H1 (cell line): ENCODE results near the gene ATP6V0E2. TPM values are rescaled to one million over a fixed set of nuclear protein-coding genes. Genes with fewer than 3 reads are reported as not detected.

ENCODE experiments used
- CTCF ChIA-PET: fragments of 300-600 bp; sonication (Branson Sonifier 250); formaldehyde crosslinking; loops from one replicate; lab custom pipeline; 2021; ENCODE audit not compliant: partially characterized antibody; lab: Charles Lee
- POLR2A ChIA-PET: fragments of 300-600 bp; sonication (Branson Sonifier 250); formaldehyde crosslinking; loops from one replicate; lab custom pipeline; 2021; ENCODE audit warnings: inconsistent platforms; ENCODE audit not compliant: partially characterized antibody; lab: Charles Lee
- DNase-seq, 2 experiments: peaks; one replicate each; pipeline versions ENCODE4 v3.0.0 to v3.0.0-alpha.2; 2010 to 2022; ENCODE audit warnings: low spot score in 2 of 2, low read depth in 1 of 2, mixed read lengths in 1 of 2
- FAIRE-seq: peaks from 2 replicates; lab custom pipeline; 2011; peaks lifted over from hg19 to GRCh38; lab: Jason Lieb, UNC
- H2AFZ ChIP-seq: 2 replicates; pipeline ENCODE4 v1.8.1; 2012; ENCODE audit warnings: low read length, inconsistent platforms
- H2AK5ac ChIP-seq: 2 replicates; pipeline ENCODE4 v1.6.1; 2013; ENCODE audit warnings: low read depth, low read length
- H2BK120ac ChIP-seq: replicated peaks from 2 replicates; pipeline ENCODE3; 2013; ENCODE audit warnings: low read depth, low read length, inconsistent platforms
- H2BK12ac ChIP-seq: 2 replicates; pipeline ENCODE4 v1.6.1; 2013; ENCODE audit warnings: low read depth, low read length
- H2BK15ac ChIP-seq: 2 replicates; pipeline ENCODE4 v1.6.1; 2013; ENCODE audit warnings: low read length
- H2BK20ac ChIP-seq: 2 replicates; pipeline ENCODE4 v1.6.1; 2013; ENCODE audit warnings: low read length
- H2BK5ac ChIP-seq: 2 replicates; pipeline ENCODE4 v1.6.1; 2013; ENCODE audit warnings: low read depth, low read length
- H3K14ac ChIP-seq: 2 replicates; pipeline ENCODE4 v1.6.1; 2013; ENCODE audit warnings: inconsistent platforms; ENCODE audit not compliant: insufficient read length
- H3K18ac ChIP-seq: 2 replicates; pipeline ENCODE4 v1.6.1; 2013; ENCODE audit warnings: low read length; ENCODE audit errors: extremely low read depth
- H3K23ac ChIP-seq: 2 replicates; pipeline ENCODE4 v1.6.1; 2013; ENCODE audit warnings: inconsistent platforms; ENCODE audit not compliant: insufficient read length
- H3K23me2 ChIP-seq: 2 replicates; pipeline ENCODE4 v1.6.1; 2013; ENCODE audit warnings: low read depth, low read length
- H3K27ac ChIP-seq: 2 replicates; pipeline ENCODE4 v1.6.1; 2011; ENCODE audit warnings: low read depth, low read length, inconsistent platforms
- H3K27me3 ChIP-seq, 4 experiments: replicated peaks in 1 of 4; 1 replicate in 1 of 4; 2 replicates in 3 of 4; pipeline versions ENCODE4 v1.6.1 to v1.8.1; 2011 to 2013; ENCODE audit warnings: low read length in 3 of 4, mild to moderate bottlenecking in 3 of 4, inconsistent platforms in 2 of 4, mixed read lengths in 2 of 4, moderate library complexity in 1 of 4; ENCODE audit not compliant: control insufficient read depth in 3 of 4, insufficient read depth in 3 of 4; ENCODE audit errors: extremely low read depth in 1 of 4
- H3K36me3 ChIP-seq, 4 experiments: 2 replicates each; pipeline versions ENCODE4 v1.6.1 to v1.8.1; 2011 to 2013; ENCODE audit warnings: mild to moderate bottlenecking in 4 of 4, low read length in 3 of 4, moderate library complexity in 2 of 4, control low read depth in 1 of 4, inconsistent platforms in 1 of 4; ENCODE audit not compliant: insufficient read depth in 4 of 4, control insufficient read depth in 2 of 4
- H3K4ac ChIP-seq: replicated peaks from 2 replicates; pipeline ENCODE3; 2013; ENCODE audit warnings: low read length, low read depth, mixed read lengths, inconsistent platforms; ENCODE audit not compliant: insufficient read length
- H3K4me1 ChIP-seq, 4 experiments: replicated peaks in 1 of 4; 1 replicate in 1 of 4; 2 replicates in 3 of 4; pipeline versions ENCODE4 v1.6.1 to v1.8.1; 2011 to 2013; ENCODE audit warnings: low read length in 3 of 4, inconsistent platforms in 2 of 4, mixed read lengths in 1 of 4; ENCODE audit not compliant: insufficient read depth in 4 of 4, control insufficient read depth in 3 of 4
- H3K4me2 ChIP-seq, 2 experiments: 2 replicates each; pipeline versions ENCODE4 v1.6.1 to v1.8.1; 2011 to 2013; ENCODE audit warnings: low read depth in 2 of 2, low read length in 2 of 2, control low read depth in 1 of 2, inconsistent platforms in 1 of 2, mild to moderate bottlenecking in 1 of 2; ENCODE audit not compliant: insufficient read depth in 1 of 2
- H3K4me3 ChIP-seq, 4 experiments: fragments of 200-600, 300-600 bp in 1 of 4; sonication (generic), shearing (Covaris generic), sonication (Bioruptor Twin) in 1 of 4; 2 replicates each; pipeline versions ENCODE4 v1.5.1 to v1.8.1; 2011 to 2016; ENCODE audit warnings: low read length in 4 of 4, low read depth in 3 of 4, control low read depth in 2 of 4, inconsistent platforms in 2 of 4, mild to moderate bottlenecking in 2 of 4, mixed read lengths in 1 of 4, moderate library complexity in 1 of 4; ENCODE audit not compliant: insufficient read depth in 2 of 4; ENCODE audit errors: extremely low read depth in 1 of 4
- H3K56ac ChIP-seq: replicated peaks from 2 replicates; pipeline ENCODE3; 2013; ENCODE audit warnings: low read depth, mild to moderate bottlenecking, mixed read lengths, low read length, inconsistent platforms; ENCODE audit not compliant: insufficient read length
- H3K79me1 ChIP-seq: 2 replicates; pipeline ENCODE4 v1.6.1; 2013; ENCODE audit warnings: low read depth, low read length, control low read depth
- H3K79me2 ChIP-seq, 2 experiments: 2 replicates each; pipeline versions ENCODE4 v1.6.1 to v1.8.1; 2012 to 2013; ENCODE audit warnings: low read length in 2 of 2, mild to moderate bottlenecking in 2 of 2, inconsistent platforms in 1 of 2; ENCODE audit not compliant: insufficient read depth in 2 of 2, control insufficient read depth in 1 of 2
- H3K9ac ChIP-seq, 4 experiments: replicated peaks in 1 of 4; 1 replicate in 1 of 4; 2 replicates in 3 of 4; pipeline versions ENCODE4 v1.6.1 to v1.8.1; 2011 to 2013; ENCODE audit warnings: low read depth in 3 of 4, low read length in 3 of 4, control low read depth in 2 of 4, mild to moderate bottlenecking in 2 of 4, moderate library complexity in 2 of 4, inconsistent platforms in 1 of 4; ENCODE audit errors: extremely low read depth in 1 of 4
- H3K9me3 ChIP-seq, 2 experiments: 2 replicates each; pipeline versions ENCODE4 v1.6.1 to v1.8.1; 2012 to 2013; ENCODE audit warnings: mild to moderate bottlenecking in 2 of 2, moderate library complexity in 2 of 2, control low read depth in 1 of 2, inconsistent platforms in 1 of 2, low read depth in 1 of 2, low read length in 1 of 2, mixed read lengths in 1 of 2; ENCODE audit not compliant: insufficient read depth in 2 of 2
- H4K20me1 ChIP-seq, 2 experiments: replicated peaks in 1 of 2; 2 replicates each; pipeline versions ENCODE3 to v1.8.1; 2011 to 2013; ENCODE audit warnings: inconsistent platforms in 2 of 2, low read length in 2 of 2, mild to moderate bottlenecking in 1 of 2; ENCODE audit not compliant: insufficient read depth in 2 of 2, control insufficient read depth in 1 of 2
- H4K5ac ChIP-seq: 2 replicates; pipeline ENCODE4 v1.6.1; 2013; ENCODE audit warnings: low read length, low read depth, mixed read lengths, inconsistent platforms; ENCODE audit not compliant: insufficient read length
- H4K8ac ChIP-seq: 2 replicates; pipeline ENCODE4 v1.8.0; 2013; ENCODE audit warnings: mild to moderate bottlenecking, moderate library complexity, low read length, inconsistent platforms; ENCODE audit not compliant: insufficient read depth; ENCODE audit errors: extremely low read depth
- H4K91ac ChIP-seq: replicated peaks from 2 replicates; pipeline ENCODE3; 2013; ENCODE audit warnings: low read length, mixed read lengths, inconsistent platforms; ENCODE audit not compliant: insufficient read length
- HDAC6 ChIP-seq: IDR thresholded peaks from one replicate; pipeline ENCODE4 v1.7.1; 2012; ENCODE audit warnings: low read depth, mild to moderate bottlenecking, inconsistent platforms, low read length, moderate library complexity
- KDM4A ChIP-seq: IDR thresholded peaks from one replicate; pipeline ENCODE4 v1.7.1; 2012; ENCODE audit warnings: low read depth, mild to moderate bottlenecking, moderate library complexity, low read length, inconsistent platforms; ENCODE audit not compliant: severe bottlenecking
- MAFK ChIP-seq: IDR thresholded peaks from 2 replicates; pipeline ENCODE4 v1.6.1; 2012; ENCODE audit warnings: low read depth, mild to moderate bottlenecking, improper control_type of control experiment, low read length
- NANOG ChIP-seq: IDR thresholded peaks from 2 replicates; pipeline ENCODE4 v1.6.1; 2011; ENCODE audit warnings: low read length, low read depth, mild to moderate bottlenecking, inconsistent platforms; ENCODE audit not compliant: insufficient read depth, poor library complexity, severe bottlenecking
- SIN3A ChIP-seq, 2 experiments: IDR thresholded peaks in 1 of 2; conservative IDR thresholded peaks in 1 of 2; 2 replicates each; pipeline ENCODE4 v1.6.1; 2011 to 2012; ENCODE audit warnings: low read length in 2 of 2, improper control_type of control experiment in 1 of 2, low read depth in 1 of 2, mild to moderate bottlenecking in 1 of 2
- SP2 ChIP-seq: IDR thresholded peaks from 2 replicates; pipeline ENCODE4 v1.6.1; 2012; ENCODE audit warnings: mild to moderate bottlenecking, low read length, inconsistent platforms
- SP4 ChIP-seq: IDR thresholded peaks from 2 replicates; pipeline ENCODE4 v1.6.1; 2012; ENCODE audit warnings: low read length, inconsistent platforms
- WGBS, 2 experiments: shearing (Covaris generic) in 1 of 2; methylation state at CpG; one replicate each; pipeline versions ENCODE4 v1.1.6 to v1.1.7; 2013 to 2015; ENCODE audit warnings: low lambda C conversion rate in 2 of 2, mixed read lengths in 2 of 2, inconsistent platforms in 1 of 2, low coverage in 1 of 2, missing lambda C conversion rate in 1 of 2; ENCODE audit not compliant: insufficient replicate concordance in 2 of 2, insufficient coverage in 1 of 2, insufficient read length in 1 of 2; ENCODE audit errors: extremely low coverage in 1 of 2, missing lambda C conversion rate in 1 of 2; 5-methylcytosine and 5-hydroxymethylcytosine counted together
- long read RNA-seq, 2 experiments: library from RNA in 1 of 2; library from capped mRNA in 1 of 2; stranded (forward); transcript quantifications; one replicate each; pipeline ENCODE4 v2.0.0, GENCODE V29; 2021; ENCODE audit warnings: inconsistent platforms in 1 of 2
- polyA minus RNA-seq, 3 experiments: library from RNA; depleted of rRNA, polyadenylated mRNA; stranded (reverse); fragments of >200 nt; gene quantifications; 1 replicate in 2 of 3; 2 replicates in 1 of 3; pipeline ENCODE4 v1.2.3, GENCODE V29; 2011
- polyA plus RNA-seq, 7 experiments: library from polyadenylated mRNA; depleted of rRNA in 3 of 7; stranded (reverse) in 5 of 7; unstranded in 2 of 7; fragments of >200 nt in 5 of 7; fragments of 200-250 nt in 2 of 7; gene quantifications; 1 replicate in 5 of 7; 2 replicates in 1 of 7; 4 replicates in 1 of 7; pipeline versions ENCODE4 v1.2.1 to v1.2.3, GENCODE V29; 2011 to 2013; ENCODE audit warnings: missing spikeins in 2 of 7, mixed read lengths in 2 of 7
- total RNA-seq: library from RNA; stranded (reverse); fragmentation: NEBNext Ultra II Directional; extraction: Animal tissue kit (Norgen Biotek cat#: 25700); gene quantifications from 2 replicates; pipeline ENCODE4 v1.2.1, GENCODE V29; 2021

ATP6V0E2 gene
- total RNA-seq = 26.1 and 30.7 TPM in 2 replicates
- polyA plus RNA-seq (2011; rRNA removed) = 47.9 and 75.1 TPM in 2 replicates
- 28.2 TPM for polyA plus RNA-seq (2011; cell fraction: cytosol; rRNA removed)
- 25.4 TPM for polyA plus RNA-seq (2011; cell fraction: nucleus; rRNA removed)
- 22.2 to 32.2 TPM (median 29.6 TPM) in 4 replicates for polyA plus RNA-seq (2012, experiment 1 of 2)
- polyA plus RNA-seq (2012, experiment 2 of 2) = 34.8 TPM
- polyA plus RNA-seq (2013, experiment 1 of 2) = 22.2 TPM
- polyA plus RNA-seq (2013, experiment 2 of 2) = 25.2 TPM
- 8.1 and 10.5 TPM in 2 replicates for polyA minus RNA-seq (2011; rRNA and poly(A)+ RNA removed)
- polyA minus RNA-seq (2011; cell fraction: cytosol; rRNA and poly(A)+ RNA removed) = 13.7 TPM
- polyA minus RNA-seq (2011; cell fraction: nucleus; rRNA and poly(A)+ RNA removed) = 9.2 TPM
- long read RNA-seq, experiment 1, transcript ATP6V0E2-203 (4 exons, 2,722 nt) = major isoform, 15 of 26 reads
- long read RNA-seq, experiment 1, partial matches to known transcripts = 1 of 26 reads
- long read RNA-seq, experiment 1, other reads (novel, unspliced or antisense) = 9 of 26 reads
- long read RNA-seq, experiment 2, transcript ATP6V0E2-203 (4 exons, 2,722 nt) = major isoform, 12 of 13 reads
- long read RNA-seq, experiment 2, partial matches to known transcripts = 0 of 13 reads
- long read RNA-seq, experiment 2, other reads (novel, unspliced or antisense) = 0 of 13 reads

DNA sequence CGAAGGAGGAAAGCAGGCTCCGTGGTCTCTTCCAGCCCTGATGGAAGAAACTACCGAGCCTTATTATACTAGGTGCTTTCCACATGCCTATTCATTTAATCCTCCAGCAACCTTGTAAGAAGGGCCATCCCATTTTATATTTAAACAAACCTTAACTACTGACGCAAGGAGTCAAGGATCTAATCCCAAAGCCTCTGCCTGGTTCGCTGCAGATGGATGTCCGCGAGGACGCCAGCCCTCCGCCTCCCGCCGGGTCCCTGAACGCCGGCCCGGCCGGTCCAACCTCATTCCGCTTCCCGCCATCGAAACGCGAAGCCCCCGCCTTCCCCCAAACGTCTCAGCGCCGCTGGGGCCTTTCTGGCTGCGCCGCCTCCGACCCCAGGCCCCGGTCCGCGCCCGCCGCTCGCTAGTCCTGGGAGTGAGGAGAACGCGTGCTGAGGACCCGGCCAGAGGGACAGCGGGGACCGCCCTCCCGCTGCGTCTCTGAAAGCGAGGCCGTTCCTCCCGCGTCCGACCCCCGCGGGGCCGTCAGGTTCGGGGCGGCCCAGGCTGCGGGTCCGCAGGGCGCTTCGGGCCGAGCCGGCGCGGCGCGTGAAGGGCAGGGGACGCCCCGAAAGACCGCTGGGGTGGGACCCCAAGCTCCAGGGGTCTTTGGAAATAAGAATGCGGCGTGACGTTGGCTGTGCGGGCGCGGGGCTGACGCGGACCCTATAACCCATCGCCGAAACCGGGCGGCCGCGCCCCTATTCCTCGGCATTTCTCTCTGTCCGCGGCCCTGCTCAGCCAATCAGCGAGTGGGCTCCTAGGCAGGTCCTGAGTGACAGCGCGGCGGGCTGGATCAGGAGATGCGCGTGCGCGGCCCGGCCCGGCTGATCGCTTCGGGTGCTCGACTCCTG, at the start of gene ATP6V0E2:
ATP6V0E2 (plus strand) TSS at position 896 of the 896 bp plus-strand sequence. CDS start 97 bp downstream, outside the sequence.
- DNase-seq = peak; percentile 85 to 93
- H4K91ac ChIP-seq = no peak within 1 kb of the TSS
- no peak within 1 kb of the TSS; the same call in 1 of the 2 replicates for H3K27ac ChIP-seq
- CTCF ChIA-PET = interaction anchor here (1.6 kb wide), 1 partner anchor 8 kb away, joined by 3 read pairs; no protein-coding TSS in a partner anchor
- H2BK120ac ChIP-seq = no peak within 1 kb of the TSS
- no peak within 1 kb of the TSS for H3K4ac ChIP-seq
- no peaks in the 10 kb centered on the region for H3K79me2 ChIP-seq
- H4K20me1 ChIP-seq = no peaks in the 10 kb centered on the region
- H4K5ac ChIP-seq = no peak within 1 kb of the TSS
- H3K79me1 ChIP-seq = no peaks in the 10 kb centered on the region
- 2% methylated on average over 81 of the region's 93 CpGs; no CpG with 5 or more reads in 1 of the 2 experiments for WGBS, 2 experiments
- H3K4me3 ChIP-seq = peak within 1 kb of the TSS; percentile 48 to 71 (median 62)
- peak within 1 kb of the TSS; percentile 89 for H4K8ac ChIP-seq
- no peaks in the 10 kb centered on the region for H3K9me3 ChIP-seq
- peak within 1 kb of the TSS; percentile 62 to 79 for H3K4me2 ChIP-seq
- 0 out of 2 replicates have a peak within 1 kb of the TSS, but pooled peaks have one; percentile 2 for H2BK12ac ChIP-seq
- H3K23me2 ChIP-seq = peaks cover 11% of the 10 kb centered on the region; the same call in 1 of the 2 replicates
- H3K9ac ChIP-seq = peak within 1 kb of the TSS in 3 of 4 experiments; percentile 31 to 43 (median 38); a peak in 6 of 7 replicates
- H2BK20ac ChIP-seq = no peak within 1 kb of the TSS
- H3K36me3 ChIP-seq = peaks cover 0 to 3% (median 0%) of the 10 kb centered on the region in 4 experiments; a peak in 2 of 8 replicates
- POLR2A ChIA-PET = interaction anchor here (1.5 kb wide), 1 partner anchor 12 kb away, joined by 5 read pairs; no protein-coding TSS in a partner anchor
- H3K56ac ChIP-seq = no peak within 1 kb of the TSS
- H2BK15ac ChIP-seq = no peak within 1 kb of the TSS
- H3K23ac ChIP-seq = no peak within 1 kb of the TSS
- H3K18ac ChIP-seq = peak within 1 kb of the TSS; percentile 86
- H2BK5ac ChIP-seq = peak within 1 kb of the TSS; percentile 60; the same call in 1 of the 2 replicates
- no peak within 1 kb of the TSS for H3K14ac ChIP-seq
- H2AK5ac ChIP-seq = no peak within 1 kb of the TSS
- peak within 1 kb of the TSS; percentile 30; the same call in 1 of the 2 replicates for H2AFZ ChIP-seq
- H3K27me3 ChIP-seq = peaks cover 0 to 22% (median 14%) of the 10 kb centered on the region in 4 experiments; a peak in 6 of 7 replicates
- no peak for FAIRE-seq
- H3K4me1 ChIP-seq = peaks cover 0 to 12% (median 4%) of the 10 kb centered on the region in 4 experiments; a peak in 4 of 7 replicates
- TF ChIP-seq SIN3A (conservative IDR thresholded peaks at IDR 0.05 in 1 of 2, IDR thresholded peaks at IDR 0.05 in 1 of 2; ENCODE audit: low read depth in 1 of 2, low read length in 2 of 2) = no peak; a peak in 1 of 4 replicates
- peak; percentile 20 for TF ChIP-seq NANOG
- no peak for TF ChIP-seq MAFK
- TF ChIP-seq KDM4A = peak; percentile 84
- TF ChIP-seq SP4 = 0 out of 2 replicates have a peak, but pooled peaks have one; percentile 36
- no peak for TF ChIP-seq HDAC6
- TF ChIP-seq SP2 = no peak
